ENCODE results near the gene POLR3C.

The POLR3C gene

GRCh38 chr1:145877923-145878486, 54.0 kb downstream of the POLR3C start:
- DNase-seq = no peak

- no peak for DNase-seq
Measured at GRCh38 chr1:145878724-145879123, 54.7 kb downstream of the POLR3C start.

- no peak for DNase-seq
Measured at GRCh38 chr1:145879775-145880174, 55.8 kb downstream of the POLR3C start.

- no peak for DNase-seq
Measured at GRCh38 chr1:145884675-145885074, 60.7 kb downstream of the POLR3C start.

- DNase-seq = peak; percentile 87
Measured at GRCh38 chr1:145885738-145886287, 61.8 kb downstream of the POLR3C start, which contains the start of gene ANKRD35. Gene ANKRD35 (minus strand): TSS chr1:145885866. CDS start chr1:145885758, 108 bp downstream.

GRCh38 chr1:145886390-145886789, 62.4 kb downstream of the POLR3C start:
- DNase-seq = no peak

- DNase-seq = no peak
Measured at GRCh38 chr1:145886816-145887215, 62.8 kb downstream of the POLR3C start.

GRCh38 chr1:145887631-145888030, 63.6 kb downstream of the POLR3C start:
- DNase-seq = no peak

GRCh38 chr1:145889722-145890121, 65.7 kb downstream of the POLR3C start:
- DNase-seq = no peak

- no peak for DNase-seq
Measured at GRCh38 chr1:145891143-145891542, 67.1 kb downstream of the POLR3C start.

- peak; percentile 47 for DNase-seq
Measured at GRCh38 chr1:145891587-145892485, 67.8 kb downstream of the POLR3C start.

GRCh38 chr1:145892486-145893087, 68.6 kb downstream of the POLR3C start:
- DNase-seq = no peak

- no peak for DNase-seq
Measured at GRCh38 chr1:145893306-145894055, 69.5 kb downstream of the POLR3C start.
